Lower leg skin (tissue), 3 donors: ENCODE data around the gene SZT2.

Source experiments
- POLR2A ChIP-seq, 2 donors: fragments of 450-650 bp; IDR thresholded peaks; one replicate each; pipeline ENCODE4 v1.6.1; 2016 to 2017; ENCODE audit warnings: antibody characterized with exemption in 2 of 2, mild to moderate bottlenecking in 1 of 2, moderate library complexity in 1 of 2
- TF ChIP-seq, protein P1 (sequence below), 3 donors: fragments of 450-650 bp; IDR thresholded peaks; one replicate each; pipeline ENCODE4 v1.5.1; 2016; ENCODE audit warnings: antibody characterized with exemption in 3 of 3, mild to moderate bottlenecking in 3 of 3, moderate library complexity in 2 of 3

GRCh38 chr1:43426221-43426620 is 36.5 kb downstream of the SZT2 start:
- TF ChIP-seq, protein P1, sequence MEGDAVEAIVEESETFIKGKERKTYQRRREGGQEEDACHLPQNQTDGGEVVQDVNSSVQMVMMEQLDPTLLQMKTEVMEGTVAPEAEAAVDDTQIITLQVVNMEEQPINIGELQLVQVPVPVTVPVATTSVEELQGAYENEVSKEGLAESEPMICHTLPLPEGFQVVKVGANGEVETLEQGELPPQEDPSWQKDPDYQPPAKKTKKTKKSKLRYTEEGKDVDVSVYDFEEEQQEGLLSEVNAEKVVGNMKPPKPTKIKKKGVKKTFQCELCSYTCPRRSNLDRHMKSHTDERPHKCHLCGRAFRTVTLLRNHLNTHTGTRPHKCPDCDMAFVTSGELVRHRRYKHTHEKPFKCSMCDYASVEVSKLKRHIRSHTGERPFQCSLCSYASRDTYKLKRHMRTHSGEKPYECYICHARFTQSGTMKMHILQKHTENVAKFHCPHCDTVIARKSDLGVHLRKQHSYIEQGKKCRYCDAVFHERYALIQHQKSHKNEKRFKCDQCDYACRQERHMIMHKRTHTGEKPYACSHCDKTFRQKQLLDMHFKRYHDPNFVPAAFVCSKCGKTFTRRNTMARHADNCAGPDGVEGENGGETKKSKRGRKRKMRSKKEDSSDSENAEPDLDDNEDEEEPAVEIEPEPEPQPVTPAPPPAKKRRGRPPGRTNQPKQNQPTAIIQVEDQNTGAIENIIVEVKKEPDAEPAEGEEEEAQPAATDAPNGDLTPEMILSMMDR (IDR thresholded peaks at IDR 0.05), result no peak
- no peak for TF ChIP-seq POLR2A (IDR thresholded peaks at IDR 0.05)
